ENCODE data around the gene EMILIN2.
A peak's percentile ranks its signal among the peaks of the same experiment; 100 is the strongest.

Gene EMILIN2

DNA sequence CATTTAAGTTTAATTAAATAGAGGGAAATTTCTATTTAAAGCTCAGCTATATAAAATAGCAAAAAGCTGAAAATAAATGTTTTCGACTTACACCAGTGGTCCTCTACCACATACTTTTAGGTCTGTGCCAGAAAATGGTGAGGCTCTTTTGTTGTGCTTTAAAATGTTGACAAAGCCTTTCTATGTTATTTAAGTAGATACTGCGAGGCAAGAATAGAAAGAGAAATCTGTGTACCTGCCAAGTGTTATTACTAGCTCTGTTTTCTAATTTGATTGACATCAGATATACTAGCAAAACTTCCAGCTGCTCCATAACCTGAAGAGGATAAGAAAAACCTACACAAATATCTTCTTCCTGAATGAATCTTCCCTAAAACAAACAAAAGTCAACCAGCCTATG, 112.5 kb downstream of the EMILIN2 start:
- DNase-seq: no peak

DNA sequence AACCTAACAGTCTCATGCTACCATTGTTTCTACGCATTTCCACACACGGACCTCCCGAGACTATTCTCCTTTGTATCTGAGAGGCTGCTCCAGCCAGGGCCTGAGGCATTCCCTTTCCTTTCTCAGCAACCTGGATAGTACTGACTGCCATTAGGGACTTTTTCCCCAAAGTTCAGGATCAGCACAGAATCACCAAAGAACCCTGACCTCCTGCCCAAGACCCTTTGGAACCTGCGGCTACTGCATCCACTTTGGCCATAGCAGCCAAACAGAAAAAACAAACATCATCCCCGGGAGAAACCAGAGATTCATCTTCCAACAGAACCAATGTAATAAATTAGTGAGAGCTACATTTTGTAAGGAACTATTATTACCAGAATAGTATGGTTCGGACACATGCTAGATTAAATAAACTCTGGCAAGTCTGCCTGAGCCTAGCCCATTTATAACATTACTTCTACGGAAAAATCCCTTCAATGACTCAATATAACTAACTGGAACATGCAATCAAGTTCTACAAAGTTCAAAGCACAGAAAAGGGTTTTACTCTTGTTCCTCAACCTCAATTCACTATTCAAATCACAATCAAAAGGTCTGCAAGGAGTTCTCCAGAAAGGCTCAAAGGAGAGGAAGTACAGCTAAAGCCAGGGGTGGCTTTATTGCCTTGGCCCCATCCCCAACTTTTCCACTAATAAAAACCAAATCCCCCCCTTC, 114.3 kb downstream of the EMILIN2 start:
- DNase-seq: no peak

DNA sequence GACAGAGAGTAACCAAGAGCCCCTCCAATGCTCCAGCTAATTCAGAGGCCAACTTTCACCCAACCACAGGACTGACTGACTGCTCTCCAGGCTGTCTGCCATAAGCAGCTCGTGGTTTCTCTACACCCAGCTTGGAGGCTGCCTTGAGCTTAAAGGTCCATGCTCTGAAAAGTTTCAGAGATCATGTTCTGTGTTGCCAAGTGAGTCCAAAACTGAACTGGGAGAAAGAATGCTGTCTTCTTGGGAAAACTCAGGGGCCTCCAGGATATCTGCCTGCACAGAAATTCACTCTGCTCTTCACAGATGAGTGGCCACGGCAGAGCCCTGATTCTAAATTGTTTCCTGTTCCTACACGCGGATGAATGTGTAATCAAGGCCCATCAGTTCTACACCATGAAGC, 115.0 kb downstream of the EMILIN2 start:
- DNase-seq: no peak

DNA sequence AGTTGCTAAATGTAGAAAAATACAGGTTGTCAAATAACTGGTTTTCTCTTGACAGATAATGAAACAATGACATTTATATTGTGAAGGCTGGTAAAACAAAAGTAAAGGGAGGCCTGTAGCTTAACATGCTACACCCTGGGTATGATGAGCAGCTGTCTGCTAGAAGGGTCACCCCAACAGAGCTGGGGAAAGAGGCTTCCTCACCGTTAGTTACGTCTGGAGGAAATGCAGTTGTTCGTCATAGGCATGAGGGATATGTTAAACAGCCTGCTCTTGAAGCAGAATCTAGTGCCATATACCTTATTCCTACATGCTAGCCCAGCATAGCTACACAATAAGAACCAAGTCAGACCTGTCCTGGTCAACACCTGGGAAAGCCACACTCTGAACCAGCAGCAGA, 116.2 kb downstream of the EMILIN2 start:
- DNase-seq: peak; percentile 77

DNA sequence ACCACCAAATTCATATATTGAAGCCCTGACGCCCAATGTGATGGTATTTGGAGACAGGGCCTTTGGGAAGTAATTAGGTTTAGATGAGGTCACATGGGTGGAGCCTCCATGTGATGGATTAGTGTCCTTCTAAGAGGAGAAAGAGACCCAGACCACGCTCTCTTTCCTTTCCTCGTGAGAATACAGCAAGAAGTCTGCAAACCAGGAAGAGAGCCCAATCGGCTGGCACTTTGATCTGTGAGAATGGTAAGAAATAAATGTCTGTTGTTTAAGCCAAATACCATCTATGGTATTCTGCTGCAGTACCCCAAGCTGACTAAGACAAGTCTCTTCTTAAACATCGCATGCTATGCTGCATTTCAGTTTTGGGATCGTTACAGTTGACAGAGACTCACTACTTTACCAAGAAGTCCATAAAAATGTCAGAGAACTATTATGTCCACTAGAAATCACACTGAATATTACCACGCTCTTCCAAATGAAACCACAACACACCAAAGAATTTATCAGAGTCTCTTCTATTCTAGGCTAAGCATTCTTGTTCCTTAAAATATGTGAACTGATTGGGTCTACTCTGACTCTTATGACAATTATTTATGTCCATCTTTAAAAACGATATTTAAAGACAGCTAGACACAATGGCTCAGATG, 117.7 kb downstream of the EMILIN2 start:
- peak; percentile 61 for DNase-seq

Measured in CD4-positive, alpha-beta T cell treated with Interleukin-17A for 1 hour (primary cell).